Activated CD4-positive, CD25-positive, alpha-beta regulatory T cell treated with anti-CD3 and anti-CD28 coated beads, Interleukin-2, amount 50 U/mL, for 72 hours (primary cell): Measurements from ENCODE around the gene SMO.
A peak's percentile ranks its signal among the peaks of the same experiment; 100 is the strongest.

Experiments
- DNase-seq: peaks from one replicate; pipeline ENCODE4 v3.0.0; 2021

The SMO gene

DNA sequence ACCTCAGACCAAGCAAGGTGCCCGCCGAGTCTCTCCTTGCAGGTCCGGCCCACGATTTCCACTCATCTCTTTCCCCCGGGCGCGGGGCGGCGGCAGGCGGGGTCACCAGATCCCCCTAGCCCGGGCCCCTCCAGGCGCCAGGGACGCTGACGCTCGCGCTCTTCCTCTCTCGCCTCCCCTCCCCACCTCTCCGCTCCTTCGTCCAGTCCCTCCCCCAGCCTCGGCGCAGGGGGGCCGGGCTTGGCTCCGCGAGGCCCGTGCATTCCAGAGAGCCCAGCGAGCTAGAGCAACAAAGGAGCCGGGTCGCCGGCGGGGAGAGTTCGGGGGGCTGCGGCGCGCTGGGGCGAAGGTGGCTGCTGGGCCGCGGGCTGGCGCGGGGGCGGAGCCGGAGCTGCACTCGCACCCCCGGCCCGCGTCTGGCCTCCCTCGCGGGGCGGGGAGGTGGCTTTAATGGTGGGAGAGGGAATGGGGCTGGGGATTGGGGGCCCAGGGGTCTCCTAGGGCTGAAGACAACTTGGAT lies at the start of gene SMO:
TSS of gene SMO (plus strand) at position 262 of the 520 bp plus-strand sequence. CDS start 519 bp downstream, outside the sequence.
- no peak for DNase-seq

- DNase-seq = no peak
Observed at GRCh38 chr7:129143724-129144094, 44.7 kb upstream of the SMO start.

GRCh38 chr7:129144095-129144833 lies 44.2 kb upstream of the SMO start, which contains the start of gene TSPAN33:
TSS of gene TSPAN33 (plus strand) at chr7:129144707. CDS start at chr7:129144981, 274 bp downstream.
- DNase-seq = peak; percentile 72

- no peak for DNase-seq
Observed at GRCh38 chr7:129144834-129145668, 43.4 kb upstream of the SMO start.

DNA sequence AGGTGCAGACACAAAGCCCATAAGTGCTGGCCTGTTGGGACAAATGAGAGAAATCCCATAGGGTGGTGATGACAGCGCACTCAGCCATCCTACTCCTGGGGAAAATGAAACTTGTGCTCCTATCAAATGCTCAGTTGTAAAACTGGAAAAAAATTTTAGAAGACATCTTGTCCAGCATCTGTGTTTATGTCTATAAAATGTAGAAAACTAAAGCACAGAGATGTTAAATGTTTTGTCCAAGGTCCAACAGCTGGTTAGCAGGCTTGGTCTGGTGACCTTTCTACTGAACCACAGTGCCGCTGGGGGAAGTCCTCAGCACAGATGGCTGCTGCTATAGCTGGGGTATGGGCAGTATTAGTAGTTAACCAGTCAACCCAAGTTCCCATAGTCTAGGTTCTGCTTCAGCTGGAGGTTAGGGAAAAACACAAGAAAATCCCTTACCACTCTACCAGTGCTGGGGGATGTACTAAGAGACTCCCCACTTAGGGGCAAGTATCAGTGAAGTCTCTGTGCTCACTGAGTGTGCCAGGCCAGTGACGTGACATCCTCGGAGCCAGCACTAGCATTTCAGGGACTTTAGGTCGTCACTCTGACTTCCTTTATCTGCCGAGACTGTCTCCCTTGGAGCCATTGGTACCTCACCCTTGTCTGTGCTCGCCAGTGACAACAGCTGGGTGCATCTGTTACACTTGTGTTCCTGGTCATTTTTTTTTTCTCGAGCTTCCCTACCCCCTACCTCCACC lies 42.0 kb upstream of the SMO start:
- no peak for DNase-seq

DNA sequence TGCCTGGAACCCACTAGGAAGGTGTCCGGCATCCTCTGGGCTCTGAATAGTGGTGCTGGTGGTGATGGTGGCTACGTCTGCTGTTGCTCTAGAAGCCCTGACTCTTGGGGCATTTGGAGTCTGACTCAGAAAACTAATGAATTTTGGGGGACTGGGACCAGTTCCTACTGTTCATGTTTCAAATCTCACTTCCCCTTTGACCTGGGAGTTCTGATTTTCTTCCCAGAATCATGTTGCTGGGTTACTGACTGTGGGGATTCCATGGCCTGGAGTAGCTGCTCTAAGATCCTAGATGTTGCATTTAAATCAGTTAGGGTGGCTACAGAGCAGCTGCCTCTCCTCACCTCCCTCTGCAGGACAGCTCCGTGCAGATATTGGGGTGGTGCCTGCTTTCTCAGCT lies 40.7 kb upstream of the SMO start:
- DNase-seq = no peak

DNA sequence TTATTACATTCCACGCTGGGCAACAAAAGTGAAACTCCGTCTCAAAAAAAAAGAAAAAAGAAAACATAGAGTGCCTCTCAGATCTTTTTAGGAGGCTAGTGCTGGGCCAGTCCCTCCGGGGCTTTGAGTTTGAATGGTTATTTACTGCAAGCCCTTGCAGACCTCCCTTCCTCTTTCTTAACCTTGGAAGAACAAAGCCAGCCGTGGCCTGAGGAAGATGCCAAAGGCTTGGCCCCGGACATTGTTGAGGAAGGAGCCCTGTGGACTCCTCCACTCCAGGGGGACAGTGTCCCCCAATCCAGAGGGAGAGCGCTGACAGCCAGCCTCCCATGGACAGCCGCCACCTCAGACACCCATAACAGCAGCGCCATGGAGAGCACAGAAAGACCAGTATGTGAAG lies 38.9 kb upstream of the SMO start:
- DNase-seq = no peak

DNA sequence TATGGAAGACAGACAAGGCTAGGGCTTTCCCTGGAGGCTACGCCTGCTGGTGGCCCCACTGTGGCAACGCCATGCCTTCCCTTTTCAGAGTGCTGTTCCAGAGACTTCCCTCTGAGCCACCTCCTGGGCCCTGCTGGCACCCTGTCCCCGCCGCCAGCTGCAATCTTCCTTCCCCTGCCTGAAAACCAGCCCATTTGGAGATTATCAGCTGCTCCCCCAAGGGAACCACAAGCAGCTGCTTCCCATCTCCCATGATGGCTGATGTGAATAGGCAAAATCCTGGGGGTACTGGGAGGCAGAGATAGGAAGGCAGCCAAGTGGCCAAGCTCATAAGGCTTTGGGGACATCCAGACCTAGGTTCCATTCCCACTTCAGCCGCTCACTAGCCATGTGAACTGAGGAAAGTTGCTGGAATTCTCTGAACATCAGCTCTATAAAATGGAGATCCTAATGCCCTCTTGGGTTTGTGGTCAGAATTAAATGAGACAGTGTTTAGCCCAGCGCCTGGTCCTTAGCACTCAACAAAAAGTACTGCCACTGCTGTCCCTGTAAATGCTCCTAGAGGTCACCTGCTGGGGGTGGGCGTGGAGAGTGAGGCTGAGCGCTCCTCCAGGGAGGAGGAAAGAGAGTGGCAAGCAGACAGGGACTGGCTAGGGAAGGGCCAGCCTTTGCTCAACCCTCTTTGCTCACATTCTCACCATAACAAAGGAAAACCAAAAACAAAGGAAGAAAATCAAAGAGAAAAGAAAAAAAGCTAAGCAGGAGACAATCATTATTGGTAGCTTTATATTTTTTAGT lies 38.0 kb upstream of the SMO start:
- no peak for DNase-seq

DNA sequence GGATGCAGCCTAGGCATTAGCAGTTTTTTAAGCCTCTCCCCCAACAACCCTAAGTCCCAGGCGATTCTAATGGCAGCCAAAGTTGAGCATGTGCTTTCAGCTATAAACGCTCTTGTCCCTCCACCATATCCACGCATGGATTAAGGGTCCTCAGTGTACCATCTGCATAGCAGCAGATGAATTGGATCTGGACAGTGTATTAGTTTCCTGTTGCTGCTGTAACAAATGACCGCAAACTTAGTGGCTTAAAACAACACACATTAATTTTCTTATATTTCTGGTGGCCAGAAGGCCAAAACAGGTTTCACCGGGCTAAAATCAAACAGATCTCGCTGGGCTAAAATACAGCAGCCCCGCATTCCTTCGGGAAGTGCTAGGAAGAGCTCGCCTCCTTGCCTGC lies 30.8 kb upstream of the SMO start:
- no peak for DNase-seq

- DNase-seq = no peak
Observed at GRCh38 chr7:129159539-129159938, 28.9 kb upstream of the SMO start.

DNA sequence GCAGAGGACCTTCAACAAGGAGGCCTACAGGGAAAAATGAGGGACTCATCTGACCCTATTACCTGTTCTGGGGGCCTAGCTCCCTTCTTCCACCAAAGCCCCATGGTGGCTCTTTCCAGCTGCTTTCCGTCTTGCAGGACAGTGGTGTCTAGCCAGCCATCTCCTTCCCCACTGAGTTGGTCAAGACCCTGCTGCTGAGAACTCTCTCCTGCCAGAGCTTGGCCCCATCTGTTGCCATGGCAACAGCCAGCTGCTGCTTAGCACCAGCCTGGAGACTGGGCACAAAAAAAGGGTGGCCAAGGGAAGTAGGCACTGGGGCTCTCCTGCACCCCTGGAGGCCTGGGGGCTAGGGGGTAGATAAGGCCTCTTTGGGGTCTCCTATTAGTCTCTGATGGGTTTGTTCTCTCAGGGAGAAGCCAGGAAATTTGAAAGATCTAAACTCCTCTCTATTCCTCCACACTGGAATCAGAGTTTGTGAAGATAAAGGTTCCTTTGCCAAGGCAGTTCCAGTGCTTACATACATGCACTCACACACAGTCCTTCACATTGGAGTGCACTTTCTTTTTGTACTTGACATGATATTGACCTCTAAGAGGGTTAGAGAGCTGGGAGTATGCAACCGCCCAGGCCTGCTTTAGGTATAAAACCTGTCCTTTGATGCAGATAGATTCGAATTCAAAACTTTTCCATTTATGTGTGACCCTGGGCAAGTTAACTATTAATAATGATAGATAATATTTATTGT lies 28.1 kb upstream of the SMO start:
- no peak for DNase-seq

DNA sequence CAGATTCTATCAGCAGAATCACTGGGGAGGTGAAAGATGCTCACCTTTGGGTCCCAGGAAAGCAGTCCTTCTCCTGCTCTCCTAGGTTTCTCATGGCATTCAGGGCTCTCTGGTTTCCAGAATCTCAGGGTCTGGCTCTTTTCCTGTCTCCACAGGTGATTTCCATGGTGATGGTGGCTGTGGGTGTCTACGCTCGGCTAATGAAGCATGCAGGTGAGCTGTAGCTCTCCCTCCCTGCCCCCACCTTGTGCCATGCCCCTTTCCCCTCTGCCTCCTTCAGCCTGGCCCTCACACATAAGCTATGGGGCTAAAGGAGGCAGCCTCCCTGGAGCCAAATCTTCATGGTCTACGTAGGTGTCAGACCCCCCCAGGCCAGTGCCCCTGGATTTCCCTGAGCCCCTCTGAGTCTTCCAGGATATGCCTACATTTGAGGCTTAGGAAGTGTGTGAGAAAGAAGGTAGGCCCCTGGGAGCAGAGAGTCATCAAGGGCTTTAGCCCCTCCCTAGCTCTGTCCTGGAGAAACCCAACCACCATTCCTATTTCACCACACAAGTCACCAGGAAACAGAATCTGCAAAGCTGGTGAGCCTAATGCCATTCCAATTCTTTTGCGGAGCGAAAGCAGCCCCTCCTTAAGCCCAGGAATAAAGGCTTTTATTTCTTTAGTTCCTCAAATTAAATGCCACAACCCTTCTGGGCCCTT lies 26.8 kb upstream of the SMO start:
- DNase-seq = no peak

GRCh38 chr7:129162732-129163131 lies 25.7 kb upstream of the SMO start:
- DNase-seq = no peak

DNA sequence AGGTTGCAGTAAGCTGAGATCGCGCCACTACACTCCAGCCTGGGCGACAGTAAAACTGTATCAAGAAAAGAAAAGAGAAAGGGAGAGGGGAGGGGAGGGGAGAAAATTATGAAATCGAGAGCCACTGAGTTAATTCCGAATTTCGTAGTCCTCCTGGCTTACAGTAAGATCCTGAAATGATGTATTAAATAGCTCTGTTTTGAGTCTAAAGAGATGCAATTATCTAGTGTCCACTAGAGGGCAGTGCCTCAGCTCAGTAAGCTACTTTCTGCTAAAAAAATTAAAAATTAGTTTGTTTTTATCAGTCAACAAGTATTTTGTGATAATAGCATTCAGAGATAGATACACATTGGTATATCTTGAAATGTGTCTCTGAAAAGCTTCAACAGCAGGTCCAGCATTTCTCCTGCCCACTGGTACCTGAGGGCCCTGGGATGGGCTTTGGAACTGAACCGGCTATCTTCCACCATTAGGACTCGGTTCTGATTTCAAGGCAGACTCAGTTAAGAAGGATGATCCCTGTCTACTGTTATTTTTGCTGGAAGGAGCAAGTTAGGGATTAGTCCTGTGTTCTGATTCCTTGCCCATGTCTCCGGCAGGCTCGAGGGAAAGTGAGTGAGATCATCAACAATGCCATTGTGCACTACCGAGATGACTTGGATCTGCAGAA lies 24.4 kb upstream of the SMO start:
- no peak for DNase-seq

DNA sequence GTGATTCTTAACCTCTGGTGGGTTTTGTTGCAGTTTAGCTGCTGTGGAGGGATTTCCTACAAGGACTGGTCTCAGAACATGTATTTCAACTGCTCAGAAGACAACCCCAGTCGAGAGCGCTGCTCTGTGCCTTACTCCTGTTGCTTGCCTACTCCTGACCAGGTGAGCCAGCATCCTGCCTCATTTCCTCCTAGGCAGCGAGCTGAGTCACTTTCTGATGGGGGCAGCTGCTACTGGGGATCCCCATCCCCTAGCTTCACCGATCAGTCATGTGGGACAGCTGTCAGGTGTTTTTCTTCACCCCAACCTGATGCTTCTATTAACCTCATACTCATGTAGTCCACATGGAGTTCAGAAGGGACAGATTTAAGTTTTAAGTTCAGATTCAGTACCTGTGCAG lies 21.7 kb upstream of the SMO start:
- no peak for DNase-seq

DNA sequence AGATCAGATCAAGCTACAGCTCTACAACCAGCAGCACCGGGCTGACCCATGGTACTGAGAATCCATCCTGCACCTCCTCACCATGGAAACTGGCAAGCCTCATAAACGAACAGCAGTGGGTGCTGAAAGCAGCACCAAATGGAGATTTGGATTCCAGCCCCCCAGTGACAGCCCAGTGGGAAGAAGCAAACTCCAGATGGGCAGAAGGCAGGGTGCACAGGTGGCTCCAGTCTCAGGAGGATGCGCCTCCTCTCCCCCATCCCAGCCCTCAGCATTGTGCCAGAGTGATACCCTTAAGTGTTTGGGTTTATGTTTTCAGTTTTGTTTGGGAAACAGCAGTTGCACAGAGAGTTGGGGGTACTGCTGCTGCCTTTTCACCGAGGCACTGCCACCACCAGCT lies 20.6 kb upstream of the SMO start:
- no peak for DNase-seq

DNA sequence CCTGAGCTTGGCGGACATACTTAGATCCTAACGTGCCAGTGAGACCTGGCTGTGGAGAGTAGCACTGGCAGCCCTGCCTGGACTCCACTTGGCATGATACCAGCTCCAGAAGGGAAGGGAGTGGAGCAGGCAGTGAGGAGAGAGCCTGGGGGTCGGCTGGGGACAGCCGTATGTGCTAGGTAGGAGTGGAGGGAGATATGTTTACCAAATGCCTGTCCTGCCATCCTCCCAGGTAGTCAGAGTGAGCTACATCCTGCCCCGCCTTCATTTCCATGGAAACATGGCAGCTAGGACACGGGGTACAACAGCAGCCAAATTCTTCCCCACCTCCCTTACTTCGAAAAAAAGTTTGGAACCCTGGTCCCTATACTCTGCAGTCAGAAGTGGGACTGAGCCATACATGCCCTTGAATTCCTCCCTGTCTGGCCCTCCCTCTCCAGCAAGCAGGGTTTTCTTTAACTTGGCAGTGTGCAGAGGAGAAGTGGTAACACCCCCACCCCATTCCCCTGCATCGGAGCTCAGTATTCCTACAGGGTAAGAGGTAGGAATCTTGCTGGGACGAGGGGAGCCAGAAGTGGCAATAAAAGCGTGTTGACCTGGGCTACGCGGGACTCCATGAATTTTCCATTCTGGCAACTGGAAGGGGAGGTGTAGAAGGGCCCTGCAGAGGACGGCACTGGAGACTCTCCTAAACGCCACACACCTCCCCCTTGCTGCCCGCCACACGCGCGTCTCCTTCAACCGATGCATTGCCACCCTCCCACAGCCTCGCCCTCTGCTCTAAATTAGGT lies 20.0 kb upstream of the SMO start:
- DNase-seq = no peak

DNA sequence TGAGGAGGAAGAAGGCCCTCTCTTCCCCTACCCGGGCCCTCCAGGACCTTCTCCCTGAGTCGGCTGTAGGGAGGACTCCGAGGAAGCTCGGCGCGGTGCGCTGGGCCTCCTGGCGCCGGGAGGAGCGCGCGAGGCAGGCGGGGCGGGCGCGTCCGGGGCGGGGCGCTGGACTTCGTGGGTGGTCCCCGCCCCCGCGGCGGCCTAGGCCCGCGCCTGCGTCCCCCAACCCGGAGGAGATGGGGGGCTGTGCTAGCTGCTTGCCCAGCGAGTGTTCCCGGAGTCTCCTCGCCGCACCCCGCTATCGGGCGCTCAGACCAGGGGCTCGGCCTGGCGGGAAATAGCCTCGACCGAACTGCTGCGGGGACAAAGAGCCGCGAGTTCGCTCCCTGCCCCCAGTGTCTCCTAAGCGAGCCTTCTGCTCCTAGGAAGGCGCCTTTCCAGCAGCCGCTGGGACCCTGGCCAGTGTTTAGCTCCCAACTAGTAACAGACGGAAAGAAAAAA lies 19.2 kb upstream of the SMO start:
- DNase-seq = no peak

GRCh38 chr7:129169686-129170440 lies 18.6 kb upstream of the SMO start:
- DNase-seq = no peak
